Thyroid gland (tissue), 4 donors: ENCODE results near the gene FBXL19.

Experiments used
- CTCF ChIP-seq, 6 experiments: fragments of 200-600 bp in 3 of 6; fragments of 450-650 bp in 3 of 6; sonication (generic) in 3 of 6; IDR thresholded peaks; one replicate each; pipeline ENCODE4 v1.5.1; 2016 to 2019; ENCODE audit warnings: antibody characterized with exemption in 6 of 6, mild to moderate bottlenecking in 2 of 6, inconsistent platforms in 1 of 6, moderate library complexity in 1 of 6
- POLR2A ChIP-seq, 2 donors: fragments of 450-650 bp; IDR thresholded peaks; one replicate each; pipeline ENCODE4 v1.6.1; 2017; ENCODE audit warnings: antibody characterized with exemption in 2 of 2, mild to moderate bottlenecking in 2 of 2, moderate library complexity in 1 of 2

- no peak for TF ChIP-seq CTCF (IDR thresholded peaks at IDR 0.05)
- no peak for TF ChIP-seq POLR2A (IDR thresholded peaks at IDR 0.05)
Observed at GRCh38 chr16:30991052-30991451, 67.7 kb downstream of the FBXL19 start.
